HG03108 (cell line): Measurements from ENCODE around the gene DDC.
"Not testable (repeated sequence)": the region's sequence is repeated elsewhere in the genome, so short reads cannot be mapped to it uniquely, and the experiment has no call there.

Experiments
- ATAC-seq: cut with Tn5 transposase; IDR thresholded peaks from one replicate; pipeline ENCODE4 v1.9.1; 2021; ENCODE audit warnings: moderate library complexity; ENCODE audit not compliant: unreplicated experiment

Gene DDC

DNA sequence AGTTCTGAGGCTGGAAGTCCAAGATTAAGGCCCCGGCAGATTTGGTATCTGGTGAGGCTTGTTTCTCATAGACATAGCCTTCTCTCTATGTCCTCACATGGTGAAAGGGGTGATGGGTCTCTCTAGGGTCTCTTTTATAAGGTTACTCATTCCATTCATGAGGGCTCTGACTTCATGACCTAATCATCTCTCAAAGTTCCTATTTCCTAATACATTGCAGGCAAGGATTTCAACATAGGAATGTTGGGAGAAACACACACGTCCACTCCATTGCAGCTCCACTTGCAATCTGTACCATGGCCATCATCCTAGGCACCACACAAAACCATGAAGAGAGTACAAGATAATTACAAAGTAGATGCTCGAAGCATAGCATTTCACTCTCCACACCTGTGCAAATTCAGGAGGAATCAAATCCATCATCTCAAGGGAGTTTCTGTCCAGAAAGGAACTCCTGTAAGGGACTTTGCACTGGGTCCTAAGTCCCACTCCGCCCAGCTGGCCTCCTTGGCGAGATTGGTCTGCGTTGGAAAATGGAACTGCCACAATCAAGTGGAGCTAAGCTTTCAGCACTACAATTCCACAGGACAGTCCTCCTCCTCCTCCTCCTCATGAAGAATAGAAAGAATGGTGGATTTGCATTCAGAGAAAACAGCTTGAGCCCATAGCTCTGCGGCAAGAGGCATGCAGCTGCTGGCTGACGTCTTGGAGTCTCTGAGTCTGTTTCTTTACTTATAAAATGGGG, 8.8 kb downstream of the DDC start:
- no peak for ATAC-seq

DNA sequence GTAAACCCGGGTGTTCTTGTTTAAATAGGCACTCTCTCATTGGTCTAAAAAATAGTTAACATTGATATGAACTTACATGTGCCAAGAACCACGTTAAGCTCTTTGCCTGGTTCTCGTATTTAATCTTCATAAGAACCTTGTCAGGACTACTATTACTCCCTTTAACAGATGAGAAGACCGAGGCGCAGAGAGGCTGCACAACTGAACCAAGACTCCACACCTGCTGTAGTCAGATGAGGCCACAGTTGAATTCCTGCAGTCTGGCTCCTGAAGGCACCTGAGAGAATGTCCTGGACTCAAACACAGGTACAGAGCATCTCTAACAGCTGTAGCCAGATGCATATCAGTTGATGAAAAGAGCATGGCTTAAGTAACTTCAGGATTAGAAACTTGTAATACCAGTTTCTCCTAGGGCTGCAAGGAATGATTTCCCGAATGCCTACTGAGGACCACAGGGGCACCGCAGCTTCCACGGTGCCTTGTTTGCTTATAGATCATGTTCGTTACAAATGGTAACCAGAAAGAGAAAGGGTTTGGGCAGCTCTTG, 9.5 kb downstream of the DDC start:
- ATAC-seq, result no peak

DNA sequence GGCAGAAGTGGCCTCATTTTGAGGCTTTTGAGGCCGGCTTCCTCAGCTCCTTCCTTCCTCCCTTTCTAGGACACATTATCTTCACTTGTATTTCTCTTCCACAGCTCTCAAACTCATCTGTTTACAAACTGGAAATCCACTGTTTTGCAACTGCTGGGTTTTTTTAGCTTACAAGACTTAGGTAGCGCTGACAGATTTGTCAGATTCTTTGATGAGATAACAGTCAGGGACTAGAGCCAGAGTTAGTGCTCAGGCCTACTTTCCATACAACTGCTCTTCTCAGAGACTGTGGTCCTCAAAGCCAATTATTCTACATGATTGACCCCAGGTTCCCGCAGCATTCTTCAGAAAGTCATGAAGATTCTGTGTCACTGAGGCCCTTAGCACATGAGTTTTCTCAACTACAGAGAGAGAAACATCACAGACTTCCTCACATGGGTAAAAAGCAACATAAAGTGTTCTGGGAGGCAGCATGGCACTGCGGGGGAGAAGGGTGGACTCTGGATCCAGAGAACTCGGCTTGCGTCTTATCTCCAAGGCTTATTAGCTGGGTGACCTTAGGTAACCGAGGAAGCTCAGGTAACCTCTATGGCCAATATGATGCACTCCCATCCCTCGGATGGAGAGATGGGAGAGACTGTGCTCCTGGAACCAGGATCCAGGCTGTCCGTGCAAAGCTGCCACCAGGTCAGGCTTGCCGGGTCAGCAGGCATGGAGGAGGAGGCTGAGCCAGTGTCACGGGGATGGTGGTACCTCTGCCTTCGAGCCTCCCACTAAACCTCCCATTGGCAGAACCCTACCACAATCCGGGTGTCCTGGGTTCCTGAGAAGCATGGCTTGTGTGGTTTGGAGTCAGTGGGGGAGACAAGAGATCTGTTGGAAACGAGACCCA, 10.5 kb downstream of the DDC start:
- ATAC-seq, result no peak

DNA sequence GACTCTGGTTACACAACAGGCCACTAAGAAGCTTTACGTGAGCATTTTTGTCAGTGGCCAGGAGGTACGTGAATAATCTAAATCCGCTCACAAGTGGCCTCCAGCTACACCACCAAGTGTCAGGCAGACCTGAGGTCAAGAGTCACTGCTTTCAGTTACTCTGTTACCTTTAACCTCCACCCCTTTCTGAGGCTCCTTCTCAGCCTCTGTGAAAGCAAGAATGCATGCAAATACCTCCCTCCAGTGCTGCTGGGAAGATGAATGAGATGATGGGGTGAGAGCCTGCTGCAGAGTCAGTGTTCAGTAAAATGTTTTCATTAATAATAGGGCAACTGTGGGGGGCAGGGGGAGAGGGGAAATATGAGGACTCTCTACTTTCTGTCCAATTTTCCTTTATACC, 11.2 kb downstream of the DDC start:
- ATAC-seq, result no peak

DNA sequence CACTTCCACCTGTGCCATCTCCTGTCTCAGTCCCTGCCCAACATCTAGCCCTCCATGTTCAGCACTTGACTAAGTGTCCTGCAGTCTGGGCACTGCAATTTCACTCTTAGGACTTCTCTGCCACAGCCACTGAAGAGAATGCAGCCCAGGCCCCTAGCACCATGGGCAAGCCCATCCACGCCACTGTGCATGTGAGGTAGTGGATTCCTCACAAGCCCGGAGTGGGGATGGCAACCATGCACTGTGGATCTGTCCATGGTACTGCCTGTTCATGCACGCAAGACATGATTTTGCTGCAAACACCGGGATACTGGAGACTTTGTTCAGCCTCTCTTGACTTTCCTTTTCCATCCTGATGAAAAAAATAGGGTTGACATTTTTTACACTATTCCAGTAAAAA, 12.3 kb downstream of the DDC start:
- ATAC-seq, result no peak

DNA sequence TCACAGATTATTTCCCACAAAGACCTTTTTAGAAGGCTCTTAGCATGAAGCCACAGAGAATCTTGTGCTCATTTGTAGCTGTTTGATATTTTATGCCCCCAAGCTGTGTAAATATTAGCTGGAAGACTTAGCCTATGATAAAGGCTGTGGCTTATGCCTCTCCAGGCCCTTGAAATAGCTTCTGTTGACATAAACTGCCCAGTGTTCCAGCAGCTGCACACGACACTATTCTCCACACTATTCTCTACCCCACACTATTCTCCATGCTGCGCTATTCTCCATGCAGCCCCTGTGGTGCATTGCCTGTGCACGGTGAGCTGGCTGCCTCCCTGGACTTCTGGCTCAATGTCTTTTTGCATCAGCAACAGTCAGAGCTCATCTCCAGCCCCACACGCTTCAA, 13.1 kb downstream of the DDC start:
- no peak for ATAC-seq

DNA sequence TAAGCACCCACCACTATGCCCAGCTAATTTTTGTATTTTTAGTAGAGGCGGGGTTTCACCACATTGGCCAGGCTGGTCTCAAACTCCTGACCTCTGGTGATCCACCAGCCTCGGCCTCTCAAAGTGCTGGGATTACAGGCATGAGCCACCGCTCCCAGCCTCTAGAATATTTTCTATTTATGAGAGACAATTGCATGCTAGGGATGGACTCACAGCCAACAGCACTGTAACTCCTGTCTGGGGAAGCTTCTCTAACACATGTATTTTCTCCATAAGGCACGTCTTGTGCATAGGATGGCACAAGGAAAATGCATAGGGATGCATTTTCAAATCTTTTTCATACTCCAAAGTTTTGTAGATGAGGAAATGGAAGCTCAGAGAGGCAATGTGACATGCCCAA, 19.6 kb downstream of the DDC start:
- not testable (repeated sequence) for ATAC-seq

DNA sequence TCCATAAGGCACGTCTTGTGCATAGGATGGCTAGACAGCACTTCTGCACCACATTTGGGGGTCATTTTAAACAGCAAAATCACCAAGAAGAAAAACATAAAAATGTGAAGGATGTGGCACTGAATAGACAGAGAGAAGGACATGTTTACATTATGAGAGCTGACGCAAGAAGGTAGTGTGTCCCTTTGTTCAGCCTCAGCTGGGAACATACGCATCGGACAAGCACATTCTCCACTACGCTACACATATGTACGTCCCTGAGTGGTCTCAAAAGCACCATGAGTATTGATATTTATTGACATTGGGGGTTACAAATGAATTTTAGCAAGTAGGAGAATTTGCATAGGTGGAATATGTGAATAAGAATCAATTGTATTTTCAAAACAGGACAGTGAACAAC, 20.2 kb downstream of the DDC start:
- ATAC-seq, result no peak

DNA sequence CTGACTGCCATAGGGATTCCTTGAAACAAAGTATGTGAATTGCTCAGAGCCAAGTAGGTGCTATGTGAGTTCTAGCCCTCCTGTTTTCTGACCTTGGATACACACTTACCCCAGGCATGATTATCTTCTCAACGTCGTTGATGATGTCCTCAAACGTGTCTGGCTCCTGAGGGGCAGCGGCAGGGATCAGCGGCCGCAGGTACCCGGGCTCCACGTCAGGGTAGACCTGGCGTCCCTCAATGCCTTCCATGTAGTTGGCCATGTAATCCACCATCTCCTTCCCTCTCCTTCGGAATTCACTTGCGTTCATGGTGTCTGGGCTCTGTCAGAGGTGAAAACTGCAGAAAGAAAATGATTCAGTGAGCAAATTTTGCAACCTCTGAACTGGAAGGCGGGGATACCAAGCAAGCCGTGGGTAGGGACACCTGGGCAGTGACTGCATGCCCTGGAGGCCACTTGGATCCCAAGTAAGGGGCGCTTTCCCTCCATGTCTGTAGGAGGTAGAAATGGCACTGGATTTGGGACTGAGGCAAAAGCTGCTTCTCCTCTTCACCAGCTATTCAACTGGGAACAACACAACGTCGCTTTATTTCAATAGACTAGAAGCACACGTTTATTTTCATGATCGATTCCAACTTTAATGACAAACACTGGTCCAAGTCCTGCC, 21.3 kb downstream of the DDC start:
- no peak for ATAC-seq

DNA sequence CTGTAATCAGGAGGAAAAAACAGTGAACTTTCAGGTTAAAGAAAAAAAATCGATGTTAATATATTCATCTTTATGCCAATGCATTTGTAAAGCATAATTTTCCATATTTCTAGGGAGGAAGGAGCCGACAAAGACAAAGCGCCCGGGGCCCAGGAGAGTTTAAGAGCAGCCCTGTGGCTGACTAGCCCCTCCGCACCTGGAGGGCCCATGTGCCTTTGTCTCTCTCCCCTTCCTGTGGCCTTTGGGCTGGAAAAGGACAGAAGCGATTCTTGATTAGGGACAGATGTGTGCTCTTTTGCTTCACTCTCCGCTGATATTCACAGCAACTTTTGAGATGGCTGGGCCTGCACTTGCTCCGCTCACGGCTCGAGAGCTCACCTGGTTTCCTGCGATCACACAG, 23.1 kb downstream of the DDC start:
- no peak for ATAC-seq

DNA sequence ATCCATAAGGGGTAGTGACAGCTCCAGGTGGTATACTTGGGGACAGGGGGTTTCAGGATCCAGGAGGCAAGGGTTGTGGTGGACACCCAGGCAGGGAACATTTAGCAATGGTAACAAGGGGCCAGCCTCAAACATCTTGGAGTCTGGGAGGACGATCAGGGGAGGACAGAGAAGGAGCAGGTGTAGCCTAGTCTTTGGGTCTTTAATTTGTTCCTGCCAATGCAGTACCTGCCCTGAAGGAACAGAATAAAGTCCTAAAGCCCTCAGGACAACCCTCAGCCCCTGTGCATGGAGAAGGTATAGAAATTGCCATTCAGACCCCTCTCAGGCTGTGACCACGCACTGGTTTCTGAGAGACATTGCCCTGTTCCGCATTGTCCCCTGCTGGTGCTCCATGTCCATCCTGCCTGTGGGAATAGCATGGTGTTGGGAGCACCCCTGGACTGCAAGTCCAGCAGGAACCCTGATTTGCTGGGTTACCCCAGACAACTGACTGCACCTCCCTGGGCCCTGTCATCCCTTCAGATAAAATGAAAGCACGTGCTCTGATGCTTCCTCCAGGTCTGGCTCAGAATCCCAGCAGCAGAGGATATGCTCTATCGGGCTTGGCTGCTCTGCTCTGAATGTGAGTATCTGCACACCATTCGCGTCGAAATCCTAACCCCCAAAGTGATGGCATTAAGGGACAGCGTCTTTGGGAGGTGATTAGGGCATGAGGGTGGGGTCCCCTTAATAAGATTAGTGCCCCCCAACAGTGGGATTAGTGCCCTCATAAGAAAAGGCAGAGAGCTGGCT, 24.2 kb downstream of the DDC start:
- no peak for ATAC-seq

DNA sequence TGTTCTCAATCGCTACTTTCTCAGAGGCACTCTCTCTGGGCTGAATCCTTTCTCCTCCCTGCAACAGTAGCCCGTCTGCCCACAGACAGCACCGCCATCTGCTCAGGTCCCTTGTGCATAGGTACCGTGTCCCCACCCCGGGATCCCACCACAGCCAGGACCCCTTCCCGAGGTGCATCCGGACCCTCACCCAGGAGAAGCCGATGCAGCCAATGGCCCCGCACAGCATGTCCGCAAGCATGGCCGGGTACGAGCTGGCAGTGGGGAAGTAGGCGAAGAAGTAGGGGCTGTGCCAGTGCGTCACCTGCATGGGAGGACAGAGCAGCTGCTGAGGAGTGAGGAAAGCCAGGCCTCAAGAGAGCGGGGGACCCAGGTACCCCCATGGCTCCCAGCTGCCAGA, 25.5 kb downstream of the DDC start:
- no peak for ATAC-seq

DNA sequence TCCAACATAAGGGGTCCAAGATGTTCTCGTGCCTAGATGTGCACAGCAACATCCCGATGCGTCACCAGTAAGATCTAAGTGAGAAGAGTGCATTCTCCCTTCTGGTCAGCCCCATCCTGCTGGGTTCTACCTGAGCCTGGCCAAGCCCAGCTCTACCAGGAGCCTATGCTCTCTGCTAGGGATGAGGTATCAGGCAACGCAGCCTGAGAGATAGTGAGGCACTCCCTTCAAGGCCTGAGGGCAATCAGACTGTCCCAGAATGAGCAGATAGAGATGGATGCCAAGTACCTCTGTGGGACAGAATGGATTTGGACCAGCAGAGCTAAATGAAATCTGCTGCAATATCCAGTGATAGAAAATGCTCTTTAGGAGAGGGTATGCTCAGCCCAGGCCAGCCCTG, 26.7 kb downstream of the DDC start:
- no peak for ATAC-seq

DNA sequence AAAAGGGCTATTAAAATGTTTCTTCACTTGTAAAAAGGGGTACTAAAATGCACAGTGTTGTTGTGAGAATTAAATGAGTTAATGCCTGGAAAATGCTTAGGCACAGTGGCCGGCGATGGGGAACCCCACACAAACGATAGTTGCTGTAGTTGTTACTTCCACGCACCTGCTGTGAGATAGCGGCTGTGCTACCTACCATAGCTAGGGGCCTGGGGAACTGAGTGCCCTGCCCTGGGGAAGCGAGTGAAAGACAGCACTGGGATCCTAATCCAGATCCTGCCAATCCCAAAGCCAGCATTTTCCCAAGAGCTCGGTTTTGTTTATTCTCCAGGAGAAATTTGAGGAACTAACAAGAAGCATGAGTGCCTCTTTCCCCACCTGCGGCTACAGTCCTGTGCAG, 27.8 kb downstream of the DDC start:
- ATAC-seq, result no peak

DNA sequence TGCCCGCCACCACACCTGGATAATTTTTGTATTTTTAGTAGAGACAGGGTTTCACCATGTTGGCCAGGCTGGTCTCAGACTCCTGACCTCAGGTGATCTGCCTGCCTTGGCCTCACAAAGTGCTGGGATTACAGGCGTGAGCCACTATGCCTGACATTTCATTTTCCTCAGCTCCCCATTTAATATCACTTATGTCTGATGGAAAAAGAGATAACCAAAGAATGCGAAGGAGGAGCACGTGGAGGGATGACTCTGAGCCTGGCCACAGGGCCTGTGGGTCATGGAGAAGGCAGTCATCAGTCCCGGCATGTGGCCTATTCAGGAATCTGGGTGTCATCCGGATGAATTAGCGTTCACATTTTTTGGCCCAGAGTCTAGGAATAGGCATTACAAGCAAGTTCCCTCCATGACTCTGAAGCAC, 29.9 kb downstream of the DDC start:
- not testable (repeated sequence) for ATAC-seq

DNA sequence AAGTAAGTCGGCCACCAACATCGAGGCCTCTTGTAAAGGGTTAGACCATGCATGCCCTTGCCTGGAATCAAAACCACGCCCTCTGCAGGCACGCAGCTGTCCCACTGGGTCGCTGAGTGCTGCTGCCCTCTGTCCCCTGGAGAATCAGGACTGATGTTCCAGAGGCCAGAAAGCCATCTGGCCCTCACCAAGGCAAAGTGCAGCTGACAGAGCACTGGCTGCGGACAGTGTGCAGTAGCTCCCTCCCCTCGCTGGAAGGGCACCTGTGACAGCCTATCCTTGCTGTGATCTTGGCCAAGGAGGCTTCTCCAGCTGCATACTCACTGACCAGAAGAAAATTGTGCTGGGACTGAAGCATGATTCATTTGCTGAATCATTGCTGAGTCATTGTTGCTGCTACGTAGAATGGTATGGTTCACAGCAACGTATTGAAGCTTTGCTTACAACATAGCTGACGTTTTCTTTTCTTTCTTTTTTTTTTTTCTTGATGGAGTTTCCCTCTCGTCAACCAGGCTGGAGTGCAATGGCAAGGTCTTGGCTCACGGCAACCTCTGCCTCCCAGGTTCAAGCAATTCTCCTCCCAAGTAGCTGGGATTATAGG, 30.4 kb downstream of the DDC start:
- ATAC-seq, result no peak

DNA sequence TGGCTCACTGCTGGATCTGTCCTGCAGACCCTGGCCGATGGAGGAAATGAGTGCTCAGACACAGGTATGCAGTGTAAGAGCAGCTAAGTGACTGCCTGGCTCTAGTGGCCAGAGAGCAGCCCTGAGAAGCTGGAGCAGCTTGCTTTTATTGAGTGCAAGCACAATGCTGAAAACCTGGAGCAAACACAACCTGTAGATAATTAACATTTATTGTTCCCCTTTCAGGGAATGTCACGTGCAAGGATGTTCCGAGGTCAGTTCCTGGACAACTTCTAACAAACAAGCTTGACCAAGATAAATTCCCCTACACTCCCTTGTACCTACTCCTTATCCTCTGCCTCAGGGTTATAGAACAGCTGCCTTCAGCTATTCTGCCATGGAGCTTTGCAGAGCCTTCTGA, 31.3 kb downstream of the DDC start:
- ATAC-seq, result no peak

DNA sequence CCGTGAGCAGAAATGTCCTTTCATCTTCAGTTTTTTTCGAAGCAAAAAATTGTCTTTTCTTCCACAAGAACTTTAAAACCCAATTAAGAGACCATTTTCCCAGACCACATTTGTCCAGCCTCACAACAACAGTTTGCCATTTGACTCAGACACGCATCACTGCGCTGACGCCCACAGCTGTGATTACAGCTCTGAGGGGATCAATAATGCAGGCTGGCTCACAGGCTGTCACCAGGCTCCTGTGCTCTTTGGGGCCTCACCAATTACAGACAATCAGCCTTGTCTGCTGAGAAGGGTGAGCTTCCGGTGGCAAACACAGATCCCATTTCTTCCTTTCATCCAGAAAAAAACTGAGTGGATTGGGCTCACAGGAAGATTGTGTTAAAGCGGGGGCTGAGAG, 33.3 kb downstream of the DDC start:
- no peak for ATAC-seq

DNA sequence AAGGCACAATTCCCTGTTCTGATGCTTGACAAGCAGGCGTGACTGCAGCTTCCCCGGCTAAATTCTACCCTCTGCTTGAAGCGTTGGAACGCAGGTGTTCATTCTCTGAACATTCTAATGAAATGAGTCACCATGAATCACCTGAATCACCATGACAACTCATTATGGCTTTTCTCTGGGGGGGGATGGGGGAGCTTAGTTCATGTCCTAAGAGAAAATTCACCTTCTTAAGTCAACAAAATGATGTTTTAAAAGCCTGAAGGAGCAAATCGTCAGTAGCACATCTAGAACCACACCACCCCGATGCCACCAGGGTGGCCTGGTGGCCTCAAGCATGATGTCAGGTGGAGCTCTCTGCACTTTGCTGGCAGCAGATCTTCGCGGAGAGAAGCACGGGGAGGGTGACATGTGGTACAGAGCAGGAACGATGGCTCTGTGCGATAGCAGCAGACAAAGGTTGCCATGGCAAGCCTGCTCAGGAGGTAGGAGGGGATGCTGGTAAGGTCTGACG, 33.7 kb downstream of the DDC start:
- no peak for ATAC-seq

DNA sequence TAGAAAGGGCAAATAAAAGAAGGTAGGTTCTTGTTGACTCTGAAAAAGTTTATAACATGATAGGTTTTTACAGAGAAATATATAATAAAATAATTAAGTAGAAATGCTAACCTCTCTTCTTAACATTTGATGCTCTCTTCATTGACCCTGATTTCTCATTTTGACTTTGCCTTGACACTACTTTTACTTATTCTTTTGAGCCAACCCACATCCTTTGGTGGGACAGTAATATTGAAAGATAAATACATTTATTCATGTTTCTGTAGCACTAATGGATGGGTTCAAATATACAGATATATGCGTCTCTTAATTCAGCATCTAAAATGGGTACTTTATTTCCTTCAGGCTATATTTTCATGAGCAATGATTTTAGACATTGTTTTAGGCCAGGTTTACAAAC, 34.4 kb downstream of the DDC start:
- no peak for ATAC-seq
